GM20000 (cell line): ENCODE data around the gene PFKL.
"Not testable (repeated sequence)": the region's sequence is repeated elsewhere in the genome, so short reads cannot be mapped to it uniquely, and the experiment has no call there.

Experiments
- DNase-seq: peaks from one replicate; pipeline ENCODE4 v3.0.0; 2012; ENCODE audit warnings: low spot score
- TF ChIP-seq, protein P1 (sequence below): IDR thresholded peaks from 2 replicates; pipeline ENCODE4 v1.5.1; 2012; ENCODE audit warnings: mild to moderate bottlenecking, control low read depth; ENCODE audit errors: extremely low read depth, missing control alignments

PFKL gene

DNA sequence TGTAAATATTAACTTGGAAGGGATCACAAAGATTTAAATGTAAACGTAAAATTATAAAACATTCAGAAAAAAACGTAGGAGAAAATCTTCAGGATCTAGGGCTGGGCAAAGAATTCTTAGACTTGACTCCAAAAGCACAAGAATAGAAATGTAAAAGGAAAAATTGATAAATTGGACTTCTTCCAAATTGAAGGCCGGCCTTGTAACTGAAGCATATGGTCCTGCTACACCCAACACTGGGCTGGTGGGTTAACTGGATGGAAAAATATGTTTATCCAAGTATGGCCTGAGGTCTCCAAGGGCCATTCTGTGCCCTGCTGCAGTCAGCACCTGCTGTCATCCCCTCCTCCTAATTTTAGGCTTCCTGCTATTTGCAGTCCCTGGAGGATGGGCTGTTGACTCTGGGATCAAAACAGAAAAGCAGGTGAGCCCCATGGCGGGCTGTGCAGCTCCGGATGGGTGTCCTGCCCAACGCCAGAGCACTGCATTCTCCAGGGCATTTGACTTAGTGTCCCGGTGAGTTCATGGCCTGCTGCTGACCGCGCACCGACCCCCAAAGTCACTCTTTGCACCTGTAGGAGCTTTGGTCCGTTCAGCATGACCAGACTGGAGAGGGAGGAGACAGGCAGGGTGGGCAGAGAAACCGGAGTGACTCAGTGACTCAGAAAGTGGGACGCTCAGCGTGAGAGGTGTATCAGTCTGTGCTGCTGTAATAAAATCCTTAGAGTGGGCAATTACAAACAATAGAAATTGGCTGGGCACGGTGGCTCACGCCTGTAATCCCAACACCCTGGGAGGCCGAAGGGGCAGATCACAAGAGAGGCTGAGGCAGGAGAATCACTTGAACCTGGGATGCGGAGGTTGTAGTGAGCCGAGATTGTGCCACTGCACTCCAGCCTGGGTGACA is 20.2 kb upstream of the PFKL start:
- DNase-seq: no peak
- TF ChIP-seq, protein P1, sequence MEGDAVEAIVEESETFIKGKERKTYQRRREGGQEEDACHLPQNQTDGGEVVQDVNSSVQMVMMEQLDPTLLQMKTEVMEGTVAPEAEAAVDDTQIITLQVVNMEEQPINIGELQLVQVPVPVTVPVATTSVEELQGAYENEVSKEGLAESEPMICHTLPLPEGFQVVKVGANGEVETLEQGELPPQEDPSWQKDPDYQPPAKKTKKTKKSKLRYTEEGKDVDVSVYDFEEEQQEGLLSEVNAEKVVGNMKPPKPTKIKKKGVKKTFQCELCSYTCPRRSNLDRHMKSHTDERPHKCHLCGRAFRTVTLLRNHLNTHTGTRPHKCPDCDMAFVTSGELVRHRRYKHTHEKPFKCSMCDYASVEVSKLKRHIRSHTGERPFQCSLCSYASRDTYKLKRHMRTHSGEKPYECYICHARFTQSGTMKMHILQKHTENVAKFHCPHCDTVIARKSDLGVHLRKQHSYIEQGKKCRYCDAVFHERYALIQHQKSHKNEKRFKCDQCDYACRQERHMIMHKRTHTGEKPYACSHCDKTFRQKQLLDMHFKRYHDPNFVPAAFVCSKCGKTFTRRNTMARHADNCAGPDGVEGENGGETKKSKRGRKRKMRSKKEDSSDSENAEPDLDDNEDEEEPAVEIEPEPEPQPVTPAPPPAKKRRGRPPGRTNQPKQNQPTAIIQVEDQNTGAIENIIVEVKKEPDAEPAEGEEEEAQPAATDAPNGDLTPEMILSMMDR: no peak

DNA sequence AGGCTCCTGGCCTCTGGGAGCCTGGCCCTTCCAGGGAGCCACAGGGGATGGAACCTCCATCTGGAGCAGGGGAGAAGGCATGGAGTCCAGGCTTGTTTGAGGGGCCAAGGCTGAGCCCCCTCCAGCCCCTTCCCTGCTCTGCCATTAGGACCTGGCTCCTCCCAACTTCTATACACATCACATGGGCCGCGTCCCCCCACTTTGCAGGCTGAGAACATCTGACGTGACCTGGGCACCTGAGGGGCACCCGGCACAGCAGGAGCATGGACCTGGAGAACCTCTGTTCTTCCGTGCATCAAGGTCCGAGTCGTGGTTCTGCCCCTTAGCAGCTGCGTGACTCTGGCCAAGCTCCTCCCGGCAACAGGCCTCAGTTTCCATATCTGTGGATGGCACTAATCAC is 18.1 kb upstream of the PFKL start:
- DNase-seq: no peak
- TF ChIP-seq, protein P1: no peak

GRCh38 chr21:44282370-44282769 is 17.5 kb upstream of the PFKL start:
- TF ChIP-seq, protein P1: no peak
- no peak for DNase-seq

- not testable (repeated sequence) for DNase-seq
These were observed 16.6 kb upstream of the PFKL start for GRCh38 chr21:44283211-44283785.

DNA sequence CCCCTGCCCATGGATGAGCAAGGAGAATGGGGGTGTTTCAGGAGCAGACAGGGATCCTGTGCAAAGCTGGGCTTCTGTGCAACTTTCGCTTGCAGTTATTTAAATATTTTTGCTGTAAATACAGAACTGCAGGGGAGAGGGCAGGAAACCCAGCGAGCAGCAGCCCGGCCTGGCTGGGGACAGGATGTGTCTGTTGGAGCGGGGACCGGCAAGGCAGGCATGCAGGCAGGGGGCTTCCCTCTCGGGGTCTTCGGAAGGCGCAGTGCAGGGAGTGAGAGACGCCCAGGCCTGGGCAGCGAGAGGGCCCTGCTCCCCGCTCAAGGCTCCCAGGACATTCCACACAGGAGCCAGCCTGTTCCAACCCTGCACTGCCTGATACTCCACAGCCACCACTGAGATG is 15.9 kb upstream of the PFKL start:
- no peak for DNase-seq
- TF ChIP-seq, protein P1: no peak

GRCh38 chr21:44285138-44285992 is 14.5 kb upstream of the PFKL start, which contains the start of gene AIRE:
Gene AIRE, plus strand, starts transcription at chr21:44285876. Its CDS starts 131 bp downstream, at chr21:44286007.
- no peak for DNase-seq
- TF ChIP-seq, protein P1: no peak

GRCh38 chr21:44286086-44286715 is 13.7 kb upstream of the PFKL start:
- TF ChIP-seq, protein P1: no peak
- no peak for DNase-seq
